IPS-20b (cell line): Measurements from ENCODE around the gene SLC18A2.

Source experiments
- H3K27ac ChIP-seq: one replicate; pipeline ENCODE4 v1.5.1; 2013; ENCODE audit warnings: low read length
- H3K27me3 ChIP-seq: 2 replicates; pipeline ENCODE4 v1.6.1; 2013; ENCODE audit warnings: mild to moderate bottlenecking, low read length, inconsistent platforms; ENCODE audit not compliant: insufficient read depth
- H3K36me3 ChIP-seq: 2 replicates; pipeline ENCODE4 v1.6.1; 2013; ENCODE audit warnings: low read depth, mild to moderate bottlenecking, inconsistent platforms, low read length, moderate library complexity; ENCODE audit not compliant: insufficient read depth
- H3K4me1 ChIP-seq: 2 replicates; pipeline ENCODE4 v1.6.1; 2013; ENCODE audit warnings: mild to moderate bottlenecking, control low read depth, inconsistent platforms, low read length, moderate library complexity; ENCODE audit not compliant: insufficient read depth
- H3K4me3 ChIP-seq: 2 replicates; pipeline ENCODE4 v1.5.1; 2013; ENCODE audit warnings: mild to moderate bottlenecking, low read length, inconsistent platforms
- H3K9ac ChIP-seq: 2 replicates; pipeline ENCODE4 v1.6.1; 2013; ENCODE audit warnings: low read depth, mild to moderate bottlenecking, inconsistent platforms, low read length, moderate library complexity
- H3K9me3 ChIP-seq: 2 replicates; pipeline ENCODE4 v1.6.1; 2013; ENCODE audit warnings: mild to moderate bottlenecking, low read depth, low read length, inconsistent platforms; ENCODE audit not compliant: insufficient read depth

SLC18A2 gene

GRCh38 chr10:117255835-117256460, 15.0 kb downstream of the SLC18A2 start:
- Histone ChIP-seq H3K9me3 (no peaks in the 10 kb centered on the region), H3K4me1 (peaks cover 10% of the 10 kb centered on the region; the same call in 1 of the 2 replicates), H3K4me3 (no peak overlapping the region), H3K27ac (no peak overlapping the region), H3K9ac (no peak overlapping the region), H3K27me3 (no peaks in the 10 kb centered on the region), H3K36me3 (no peaks in the 10 kb centered on the region)

GRCh38 chr10:117256910-117257309, 16.0 kb downstream of the SLC18A2 start:
- Histone ChIP-seq H3K27ac (no peak overlapping the region), H3K9me3 (no peaks in the 10 kb centered on the region), H3K36me3 (no peaks in the 10 kb centered on the region), H3K9ac (no peak overlapping the region), H3K4me1 (peaks cover 10% of the 10 kb centered on the region; the same call in 1 of the 2 replicates), H3K4me3 (no peak overlapping the region), H3K27me3 (no peaks in the 10 kb centered on the region)

GRCh38 chr10:117257721-117258120, 16.8 kb downstream of the SLC18A2 start:
- Histone ChIP-seq H3K4me3 (no peak overlapping the region), H3K36me3 (no peaks in the 10 kb centered on the region), H3K27me3 (no peaks in the 10 kb centered on the region), H3K9me3 (no peaks in the 10 kb centered on the region), H3K27ac (no peak overlapping the region), H3K9ac (no peak overlapping the region), H3K4me1 (peaks cover 10% of the 10 kb centered on the region; the same call in 1 of the 2 replicates)

GRCh38 chr10:117259279-117259678, 18.4 kb downstream of the SLC18A2 start:
- H3K4me1 ChIP-seq, result peaks cover 10% of the 10 kb centered on the region; the same call in 1 of the 2 replicates
- H3K27me3 ChIP-seq, result no peaks in the 10 kb centered on the region
- no peak overlapping the region for H3K9ac ChIP-seq
- H3K9me3 ChIP-seq, result no peaks in the 10 kb centered on the region
- no peak overlapping the region for H3K27ac ChIP-seq
- H3K36me3 ChIP-seq, result no peaks in the 10 kb centered on the region
- H3K4me3 ChIP-seq, result no peak overlapping the region

- no peak overlapping the region for H3K9ac ChIP-seq
- H3K9me3 ChIP-seq, result no peaks in the 10 kb centered on the region
- no peaks in the 10 kb centered on the region for H3K27me3 ChIP-seq
- no peak overlapping the region for H3K4me3 ChIP-seq
- peaks cover 10% of the 10 kb centered on the region; the same call in 1 of the 2 replicates for H3K4me1 ChIP-seq
- H3K36me3 ChIP-seq, result no peaks in the 10 kb centered on the region
- no peak overlapping the region for H3K27ac ChIP-seq
Measured at GRCh38 chr10:117260084-117260483, 19.2 kb downstream of the SLC18A2 start.

- Histone ChIP-seq H3K9ac (no peak overlapping the region), H3K27me3 (no peaks in the 10 kb centered on the region), H3K4me1 (peaks cover 10% of the 10 kb centered on the region; the same call in 1 of the 2 replicates), H3K9me3 (no peaks in the 10 kb centered on the region), H3K4me3 (no peak overlapping the region), H3K36me3 (no peaks in the 10 kb centered on the region), H3K27ac (no peak overlapping the region)
Measured at GRCh38 chr10:117261501-117261900, 20.6 kb downstream of the SLC18A2 start.

GRCh38 chr10:117262291-117262902, 21.5 kb downstream of the SLC18A2 start:
- no peak overlapping the region for H3K27ac ChIP-seq
- H3K9me3 ChIP-seq, result no peaks in the 10 kb centered on the region
- H3K36me3 ChIP-seq, result no peaks in the 10 kb centered on the region
- no peak overlapping the region for H3K9ac ChIP-seq
- no peak overlapping the region for H3K4me3 ChIP-seq
- H3K27me3 ChIP-seq, result no peaks in the 10 kb centered on the region
- peaks cover 10% of the 10 kb centered on the region; the same call in 1 of the 2 replicates for H3K4me1 ChIP-seq

GRCh38 chr10:117262903-117263293, 22.0 kb downstream of the SLC18A2 start:
- Histone ChIP-seq H3K36me3 (no peaks in the 10 kb centered on the region), H3K9me3 (no peaks in the 10 kb centered on the region), H3K9ac (no peak overlapping the region), H3K4me3 (no peak overlapping the region), H3K27me3 (no peaks in the 10 kb centered on the region), H3K27ac (no peak overlapping the region), H3K4me1 (peaks cover 10% of the 10 kb centered on the region; the same call in 1 of the 2 replicates)

GRCh38 chr10:117264782-117265181, 23.9 kb downstream of the SLC18A2 start:
- H3K27me3 ChIP-seq, result no peaks in the 10 kb centered on the region
- H3K27ac ChIP-seq, result no peak overlapping the region
- no peaks in the 10 kb centered on the region for H3K36me3 ChIP-seq
- H3K4me1 ChIP-seq, result peaks cover 9% of the 10 kb centered on the region; the same call in 1 of the 2 replicates
- H3K9ac ChIP-seq, result no peak overlapping the region
- H3K9me3 ChIP-seq, result no peaks in the 10 kb centered on the region
- H3K4me3 ChIP-seq, result no peak overlapping the region

- H3K9ac ChIP-seq, result no peak overlapping the region
- H3K27ac ChIP-seq, result no peak overlapping the region
- no peaks in the 10 kb centered on the region for H3K36me3 ChIP-seq
- H3K9me3 ChIP-seq, result no peaks in the 10 kb centered on the region
- H3K27me3 ChIP-seq, result no peaks in the 10 kb centered on the region
- H3K4me1 ChIP-seq, result no peaks in the 10 kb centered on the region
- no peak overlapping the region for H3K4me3 ChIP-seq
Measured at GRCh38 chr10:117266400-117266799, 25.5 kb downstream of the SLC18A2 start.

- Histone ChIP-seq H3K9me3 (no peaks in the 10 kb centered on the region), H3K4me1 (no peaks in the 10 kb centered on the region), H3K4me3 (no peak overlapping the region), H3K36me3 (no peaks in the 10 kb centered on the region), H3K27ac (no peak overlapping the region), H3K9ac (no peak overlapping the region), H3K27me3 (no peaks in the 10 kb centered on the region)
Measured at GRCh38 chr10:117266812-117267211, 25.9 kb downstream of the SLC18A2 start.

GRCh38 chr10:117268258-117268657, 27.3 kb downstream of the SLC18A2 start:
- H3K4me3 ChIP-seq, result no peak overlapping the region
- no peak overlapping the region for H3K9ac ChIP-seq
- no peaks in the 10 kb centered on the region for H3K36me3 ChIP-seq
- H3K27me3 ChIP-seq, result no peaks in the 10 kb centered on the region
- H3K27ac ChIP-seq, result no peak overlapping the region
- no peaks in the 10 kb centered on the region for H3K4me1 ChIP-seq
- no peaks in the 10 kb centered on the region for H3K9me3 ChIP-seq
